Left lobe of liver (tissue), 2 donors: ENCODE data around the gene COL4A3. TPM values are rescaled to one million over a fixed set of nuclear protein-coding genes. Genes with fewer than 3 reads are reported as not detected.

ENCODE experiments used
- ATAC-seq: fragments of 200-7000 bp; cut with Tn5 transposase; one replicate; pipeline ENCODE4 v1.9.1; 2020; ENCODE audit warnings: mild to moderate bottlenecking, moderate library complexity
- DNase-seq: peaks from one replicate; pipeline ENCODE4 v3.0.0-alpha.2; 2020; ENCODE audit warnings: low spot score
- total RNA-seq: library from RNA; stranded (reverse); gene quantifications from one replicate; pipeline ENCODE4 v1.2.1, GENCODE V29; 2021
- donor health status: DM: no; HTN: no; CAD: no; lungs with moderate emphysema.
- donor health status: DM: no; HTN: yes; CAD: no.

COL4A3 gene
- total RNA-seq, 1 donor from 2014 or later: 0.55 TPM

GRCh38 chr2:227335713-227336112 lies 171.3 kb downstream of the COL4A3 start:
- no peak for ATAC-seq

GRCh38 chr2:227337442-227337841 lies 173.0 kb downstream of the COL4A3 start:
- no peak for ATAC-seq

More at GRCh38 chr2:227335713-227336112, 171.3 kb downstream of the COL4A3 start:
- no peak for DNase-seq

GRCh38 chr2:227339098-227339599 lies 174.7 kb downstream of the COL4A3 start:
- ATAC-seq (peak; percentile 66), DNase-seq (no peak)

More at GRCh38 chr2:227337442-227337841, 173.0 kb downstream of the COL4A3 start:
- no peak for DNase-seq

- ATAC-seq: no peak
Observed at GRCh38 chr2:227340106-227340505, 175.7 kb downstream of the COL4A3 start.

GRCh38 chr2:227341553-227341952 lies 177.1 kb downstream of the COL4A3 start:
- no peak for DNase-seq
- no peak for ATAC-seq

More at GRCh38 chr2:227340106-227340505, 175.7 kb downstream of the COL4A3 start:
- no peak for DNase-seq

- no peak for DNase-seq
- no peak for ATAC-seq
Observed at GRCh38 chr2:227344231-227344630, 179.8 kb downstream of the COL4A3 start.

- ATAC-seq: no peak
- DNase-seq: no peak
Observed at GRCh38 chr2:227347117-227347516, 182.7 kb downstream of the COL4A3 start.

GRCh38 chr2:227348324-227348723 lies 183.9 kb downstream of the COL4A3 start:
- no peak for DNase-seq
- ATAC-seq: no peak

- DNase-seq (no peak), ATAC-seq (no peak)
Observed at GRCh38 chr2:227349989-227350612, 185.7 kb downstream of the COL4A3 start.

- DNase-seq (no peak), ATAC-seq (no peak)
Observed at GRCh38 chr2:227351639-227352038, 187.2 kb downstream of the COL4A3 start.

- ATAC-seq (no peak), DNase-seq (no peak)
Observed at GRCh38 chr2:227360351-227360750, 195.9 kb downstream of the COL4A3 start.

GRCh38 chr2:227363756-227364155 lies 199.3 kb downstream of the COL4A3 start:
- no peak for ATAC-seq

More at GRCh38 chr2:227363756-227364155, 199.3 kb downstream of the COL4A3 start:
- no peak for DNase-seq

Other genes starting within 250 kb of the COL4A3 start
- 2.1 TPM for gene COL4A4, start 419 bp upstream of the COL4A3 start, total RNA-seq
- gene MFF, start 160.6 kb downstream of the COL4A3 start, total RNA-seq: 27.6 TPM
- not detected for gene TM4SF20, start 214.7 kb downstream of the COL4A3 start, total RNA-seq
- not detected for gene SCYGR1, start 223.3 kb downstream of the COL4A3 start, total RNA-seq